Measurements from ENCODE around the gene COL6A5. TPM values are rescaled to one million over a fixed set of nuclear protein-coding genes. Genes with fewer than 3 reads are reported as not detected.

The COL6A5 gene
- total RNA-seq, 2 experiments from 2014 or later, result not detected

Other genes starting within 250 kb of the COL6A5 start
- gene COL6A6, start 171.5 kb downstream of the COL6A5 start, total RNA-seq, result not detected

All from activated CD4-positive, alpha-beta memory T cell treated with anti-CD3 and anti-CD28 coated beads for 36 hours (primary cell).